Cardiac muscle cell (in vitro differentiated cells and primary cell): ENCODE results near the gene SDSL. TPM values are rescaled to one million over a fixed set of nuclear protein-coding genes. Genes with fewer than 3 reads are reported as not detected.

Experiments used
- DNase-seq, 2 donors: peaks; one replicate each; pipeline versions ENCODE4 v3.0.0 to v3.0.0-alpha.2; 2010 to 2017; ENCODE audit warnings: low read depth in 1 of 2, low spot score in 1 of 2
- H3K27ac ChIP-seq: fragments of 200-600 bp; sonication (generic); 2 replicates; pipeline ENCODE4 v1.5.1; 2016
- H3K27me3 ChIP-seq: fragments of 200-600 bp; sonication (generic); 2 replicates; pipeline ENCODE4 v1.6.0; 2016; ENCODE audit warnings: control low read depth
- H3K36me3 ChIP-seq: fragments of 200-600 bp; sonication (generic); 2 replicates; pipeline ENCODE4 v1.5.1; 2016; ENCODE audit warnings: control low read depth
- H3K4me1 ChIP-seq: fragments of 200-600 bp; sonication (generic); 2 replicates; pipeline ENCODE4 v1.8.1; 2017; ENCODE audit warnings: low read depth, mild to moderate bottlenecking, mixed run types
- H3K4me3 ChIP-seq: fragments of 200-600 bp; sonication (generic); 2 replicates; pipeline ENCODE4 v1.5.1; 2016; ENCODE audit warnings: mild to moderate bottlenecking
- H3K9me3 ChIP-seq: fragments of 200-600 bp; sonication (generic); 2 replicates; pipeline ENCODE4 v1.5.1; 2017; ENCODE audit warnings: low read depth, mild to moderate bottlenecking, control low read depth
- CTCF ChIP-seq: IDR thresholded peaks from 2 replicates; pipeline ENCODE4 v1.5.1; 2012; ENCODE audit warnings: low read depth, mild to moderate bottlenecking, low read length
- polyA plus RNA-seq: library from polyadenylated mRNA; unstranded; fragments of >200 nt; fragmentation: Nextera tagmentation; extraction: Ambion mirVana; gene quantifications from 2 replicates; pipeline ENCODE4 v1.2.1, GENCODE V29; 2016
- total RNA-seq: library from RNA; depleted of rRNA; stranded (reverse); fragments of >200 nt; gene quantifications from 2 replicates; pipeline ENCODE4 v1.2.3, GENCODE V29; 2016

SDSL gene
- total and polyA plus RNA-seq, 2 experiments from 2014 or later = 13.2 to 14.6 TPM

- no peak overlapping the region for H3K27ac ChIP-seq
- no peak overlapping the region for H3K4me3 ChIP-seq
- no peak for TF ChIP-seq CTCF
- H3K27me3 ChIP-seq = peaks cover 40% of the 10 kb centered on the region
- H3K36me3 ChIP-seq = no peaks in the 10 kb centered on the region
- no peak for DNase-seq
- no peaks in the 10 kb centered on the region for H3K9me3 ChIP-seq
- H3K4me1 ChIP-seq = no peaks in the 10 kb centered on the region
These were observed 13.2 kb downstream of the SDSL start for GRCh38 chr12:113435367-113435766.

- Histone ChIP-seq H3K27me3 (peaks cover 44% of the 10 kb centered on the region), H3K27ac (no peak overlapping the region), H3K36me3 (no peaks in the 10 kb centered on the region), H3K9me3 (no peaks in the 10 kb centered on the region), H3K4me1 (no peaks in the 10 kb centered on the region), H3K4me3 (no peak overlapping the region)
- no peak for TF ChIP-seq CTCF
- no peak for DNase-seq
These were observed 14.4 kb downstream of the SDSL start for GRCh38 chr12:113436586-113436985.

- Histone ChIP-seq H3K9me3 (no peaks in the 10 kb centered on the region), H3K27ac (no peak overlapping the region), H3K27me3 (peaks cover 44% of the 10 kb centered on the region), H3K36me3 (no peaks in the 10 kb centered on the region), H3K4me3 (no peak overlapping the region), H3K4me1 (no peaks in the 10 kb centered on the region)
- no peak for TF ChIP-seq CTCF
- DNase-seq = no peak
These were observed 15.0 kb downstream of the SDSL start for GRCh38 chr12:113436993-113437728.

- no peaks in the 10 kb centered on the region for H3K4me1 ChIP-seq
- H3K36me3 ChIP-seq = no peaks in the 10 kb centered on the region
- no peaks in the 10 kb centered on the region for H3K9me3 ChIP-seq
- no peak for TF ChIP-seq CTCF
- no peak overlapping the region for H3K27ac ChIP-seq
- H3K4me3 ChIP-seq = no peak overlapping the region
- DNase-seq = no peak
- peaks cover 44% of the 10 kb centered on the region for H3K27me3 ChIP-seq
These were observed 15.5 kb downstream of the SDSL start for GRCh38 chr12:113437729-113438100.

GRCh38 chr12:113438523-113439300, 16.5 kb downstream of the SDSL start:
- Histone ChIP-seq H3K36me3 (no peaks in the 10 kb centered on the region), H3K9me3 (no peaks in the 10 kb centered on the region), H3K4me1 (no peaks in the 10 kb centered on the region), H3K27ac (no peak overlapping the region), H3K27me3 (peaks cover 44% of the 10 kb centered on the region), H3K4me3 (no peak overlapping the region)
- TF ChIP-seq CTCF = no peak
- no peak for DNase-seq
